ENCODE results near the gene ROR2. TPM values are rescaled to one million over a fixed set of nuclear protein-coding genes. Genes with fewer than 3 reads are reported as not detected.

The ROR2 gene
- total and polyA plus RNA-seq, 4 experiments from 2014 or later, result 0.17 to 0.31 (median 0.29) TPM; not detected in 1

- no peak overlapping the region for H3K4me3 Mint-ChIP-seq
- no peaks in the 10 kb centered on the region for H3K4me1 Mint-ChIP-seq
- POLR2A ChIA-PET (ENCODE audit: partially characterized antibody), result no interaction called here
- DNase-seq, result no peak
- Histone ChIP-seq H3K4me1 (ENCODE audit: insufficient read depth, low read length) (no peaks in the 10 kb centered on the region), H3K9me3 (ENCODE audit: control insufficient read depth in 1 of 2, low read length in 2 of 2) (no peaks in the 10 kb centered on the region), H3K27me3 (ENCODE audit: insufficient read depth, low read length) (no peaks in the 10 kb centered on the region), H3K36me3 (ENCODE audit: insufficient read depth, low read length) (no peaks in the 10 kb centered on the region), H3K4me3 (ENCODE audit: low read length in 2 of 2) (no peak overlapping the region), H3K27ac (ENCODE audit: low read depth, low read length) (no peak overlapping the region)
- H3K27ac Mint-ChIP-seq, result no peak overlapping the region
- CTCF ChIA-PET (ENCODE audit: partially characterized antibody), result interaction anchor here (1.3 to 2.1 kb wide), 2 partner anchors 12 to 815 kb away, joined by 3 to 7 read pairs; no protein-coding TSS in a partner anchor
- intact Hi-C loops (cut with micrococcal nuclease), result no loop called here
- H3K27me3 Mint-ChIP-seq, result peaks cover 4 to 10% of the 10 kb centered on the region in 2 donors
- no peaks in the 10 kb centered on the region for H3K9me3 Mint-ChIP-seq
- H3K36me3 Mint-ChIP-seq, result no peaks in the 10 kb centered on the region
These were observed 219.2 kb downstream of the ROR2 start for GRCh38 chr9:91730806-91731205.

DNA sequence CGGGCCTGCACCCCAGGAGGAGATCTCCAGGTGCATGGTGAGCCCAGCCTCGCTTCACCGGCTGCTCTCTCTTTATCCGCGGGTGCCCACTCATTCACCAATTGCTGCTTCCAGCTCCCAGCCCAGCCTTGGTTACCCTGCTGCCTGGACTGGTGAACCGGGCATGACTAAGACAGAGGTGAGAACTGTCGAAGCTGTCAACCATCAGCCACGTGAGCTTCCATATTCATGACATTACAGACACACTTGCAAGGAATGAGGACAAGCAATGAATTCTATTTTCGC lies 220.5 kb downstream of the ROR2 start:
- no peaks in the 10 kb centered on the region for H3K9me3 ChIP-seq (ENCODE audit: control insufficient read depth in 1 of 2, low read length in 2 of 2)
- no peaks in the 10 kb centered on the region for H3K27me3 ChIP-seq (ENCODE audit: insufficient read depth, low read length)
- ChIA-PET POLR2A (ENCODE audit: partially characterized antibody) (no interaction called here), CTCF (ENCODE audit: partially characterized antibody) (interaction anchor here (1.0 to 2.1 kb wide), 3 partner anchors 11 to 814 kb away, joined by 3 to 7 read pairs (median 3); no protein-coding TSS in a partner anchor)
- Mint-ChIP-seq H3K4me1 (no peaks in the 10 kb centered on the region), H3K27me3 (peaks cover 1 to 8% of the 10 kb centered on the region in 2 donors), H3K27ac (no peak overlapping the region), H3K36me3 (no peaks in the 10 kb centered on the region), H3K4me3 (no peak overlapping the region), H3K9me3 (no peaks in the 10 kb centered on the region)
- H3K4me1 ChIP-seq (ENCODE audit: insufficient read depth, low read length), result no peaks in the 10 kb centered on the region
- no peak overlapping the region for H3K4me3 ChIP-seq (ENCODE audit: low read length in 2 of 2)
- DNase-seq, result no peak
- no peak overlapping the region for H3K27ac ChIP-seq (ENCODE audit: low read depth, low read length)
- H3K36me3 ChIP-seq (ENCODE audit: insufficient read depth, low read length), result no peaks in the 10 kb centered on the region
- intact Hi-C loops (cut with micrococcal nuclease), result loop anchor here (5.0 kb wide), 1 partner anchor 302 kb away; no protein-coding TSS in a partner anchor

GRCh38 chr9:91727972-91728371 lies 222.1 kb downstream of the ROR2 start:
- intact Hi-C loops (cut with micrococcal nuclease), result loop anchor here (1.0 to 5.0 kb wide), 2 partner anchors 301 to 691 kb away; no protein-coding TSS in a partner anchor
- CTCF ChIA-PET (ENCODE audit: partially characterized antibody), result interaction anchor here (0.8 to 3.7 kb wide), 4 partner anchors 9 to 813 kb away, joined by 3 to 32 read pairs (median 8); no protein-coding TSS in a partner anchor
- no peaks in the 10 kb centered on the region for H3K27me3 ChIP-seq (ENCODE audit: insufficient read depth, low read length)

GRCh38 chr9:91727316-91727861 lies 222.6 kb downstream of the ROR2 start:
- Mint-ChIP-seq H3K27ac (no peak overlapping the region), H3K4me1 (no peaks in the 10 kb centered on the region), H3K36me3 (no peaks in the 10 kb centered on the region), H3K4me3 (no peak overlapping the region), H3K9me3 (no peaks in the 10 kb centered on the region), H3K27me3 (peaks cover 0 to 5% of the 10 kb centered on the region in 2 donors)
- no peaks in the 10 kb centered on the region for H3K9me3 ChIP-seq (ENCODE audit: control insufficient read depth in 1 of 2, low read length in 2 of 2)
- no peaks in the 10 kb centered on the region for H3K27me3 ChIP-seq (ENCODE audit: insufficient read depth, low read length)
- ChIA-PET CTCF (ENCODE audit: partially characterized antibody) (interaction anchor here (0.6 to 3.7 kb wide), 10 partner anchors 9 to 812 kb away, joined by 3 to 32 read pairs (median 3); no protein-coding TSS in a partner anchor), POLR2A (ENCODE audit: partially characterized antibody) (no interaction called here)
- no peaks in the 10 kb centered on the region for H3K4me1 ChIP-seq (ENCODE audit: insufficient read depth, low read length)
- H3K4me3 ChIP-seq (ENCODE audit: low read length in 2 of 2), result no peak overlapping the region
- intact Hi-C loops (cut with micrococcal nuclease), result loop anchor here (1.0 to 5.0 kb wide), 2 partner anchors 300 to 690 kb away; no protein-coding TSS in a partner anchor
- H3K36me3 ChIP-seq (ENCODE audit: insufficient read depth, low read length), result no peaks in the 10 kb centered on the region
- peak in 4 of 5 donors; percentile 17 to 30 (median 26) for DNase-seq
- no peak overlapping the region for H3K27ac ChIP-seq (ENCODE audit: low read depth, low read length)

More at GRCh38 chr9:91727972-91728371, 222.1 kb downstream of the ROR2 start:
- Mint-ChIP-seq H3K27me3 (peaks cover 0 to 5% of the 10 kb centered on the region in 2 donors), H3K27ac (peak overlapping the region in 1 of 7 donors; percentile 52), H3K36me3 (no peaks in the 10 kb centered on the region), H3K4me1 (no peaks in the 10 kb centered on the region), H3K4me3 (no peak overlapping the region), H3K9me3 (no peaks in the 10 kb centered on the region)
- DNase-seq, result no peak
- POLR2A ChIA-PET (ENCODE audit: partially characterized antibody), result no interaction called here
- Histone ChIP-seq H3K27ac (ENCODE audit: low read depth, low read length) (no peak overlapping the region), H3K4me1 (ENCODE audit: insufficient read depth, low read length) (no peaks in the 10 kb centered on the region), H3K9me3 (ENCODE audit: control insufficient read depth in 1 of 2, low read length in 2 of 2) (no peaks in the 10 kb centered on the region), H3K36me3 (ENCODE audit: insufficient read depth, low read length) (no peaks in the 10 kb centered on the region), H3K4me3 (ENCODE audit: low read length in 2 of 2) (no peak overlapping the region)

GRCh38 chr9:91726406-91727100 lies 223.5 kb downstream of the ROR2 start:
- Mint-ChIP-seq H3K36me3 (no peaks in the 10 kb centered on the region), H3K4me1 (no peaks in the 10 kb centered on the region), H3K4me3 (no peak overlapping the region), H3K27ac (no peak overlapping the region), H3K27me3 (peaks cover 0 to 7% of the 10 kb centered on the region in 2 donors), H3K9me3 (no peaks in the 10 kb centered on the region)
- CTCF ChIA-PET (ENCODE audit: partially characterized antibody), result interaction anchor here (0.6 to 3.7 kb wide), 8 partner anchors 8 to 811 kb away, joined by 3 to 32 read pairs (median 4); no protein-coding TSS in a partner anchor
- Histone ChIP-seq H3K4me1 (ENCODE audit: insufficient read depth, low read length) (no peaks in the 10 kb centered on the region), H3K9me3 (ENCODE audit: control insufficient read depth in 1 of 2, low read length in 2 of 2) (no peaks in the 10 kb centered on the region), H3K27me3 (ENCODE audit: insufficient read depth, low read length) (no peaks in the 10 kb centered on the region), H3K27ac (ENCODE audit: low read depth, low read length) (no peak overlapping the region), H3K4me3 (ENCODE audit: low read length in 2 of 2) (no peak overlapping the region), H3K36me3 (ENCODE audit: insufficient read depth, low read length) (no peaks in the 10 kb centered on the region)
- no peak for DNase-seq
- POLR2A ChIA-PET (ENCODE audit: partially characterized antibody), result no interaction called here
- intact Hi-C loops (cut with micrococcal nuclease), result loop anchor here (1.0 to 5.0 kb wide), 2 partner anchors 299 to 689 kb away; no protein-coding TSS in a partner anchor

- H3K4me1 ChIP-seq (ENCODE audit: insufficient read depth, low read length), result no peaks in the 10 kb centered on the region
- peaks cover 0 to 11% of the 10 kb centered on the region in 2 donors for H3K27me3 Mint-ChIP-seq
- H3K4me3 ChIP-seq (ENCODE audit: low read length in 2 of 2), result no peak overlapping the region
- no peak overlapping the region for H3K27ac Mint-ChIP-seq
- H3K36me3 Mint-ChIP-seq, result no peaks in the 10 kb centered on the region
- H3K9me3 Mint-ChIP-seq, result no peaks in the 10 kb centered on the region
- H3K27ac ChIP-seq (ENCODE audit: low read depth, low read length), result no peak overlapping the region
- peaks cover 0 to 1% (median 0%) of the 10 kb centered on the region in 4 donors for H3K4me1 Mint-ChIP-seq
- intact Hi-C loops (cut with micrococcal nuclease), result loop anchor here (5.0 kb wide), 1 partner anchor 298 kb away; no protein-coding TSS in a partner anchor
- H3K27me3 ChIP-seq (ENCODE audit: insufficient read depth, low read length), result no peaks in the 10 kb centered on the region
- POLR2A ChIA-PET (ENCODE audit: partially characterized antibody), result no interaction called here
- H3K4me3 Mint-ChIP-seq, result no peak overlapping the region
- CTCF ChIA-PET (ENCODE audit: partially characterized antibody), result interaction anchor here (3.7 kb wide), 1 partner anchor 810 kb away, joined by 32 read pairs; no protein-coding TSS in a partner anchor
- no peaks in the 10 kb centered on the region for H3K9me3 ChIP-seq (ENCODE audit: control insufficient read depth in 1 of 2, low read length in 2 of 2)
- no peak for DNase-seq
- H3K36me3 ChIP-seq (ENCODE audit: insufficient read depth, low read length), result no peaks in the 10 kb centered on the region
These were observed 224.4 kb downstream of the ROR2 start for GRCh38 chr9:91725651-91726050.
